ENCODE measurements around the gene GID8. TPM values are rescaled to one million over a fixed set of nuclear protein-coding genes. Genes with fewer than 3 reads are reported as not detected.
A peak's percentile ranks its signal among the peaks of the same experiment; 100 is the strongest.

GID8 gene
- total and polyA plus RNA-seq, 2 of the 13 experiments (the other 11 are each of a cell fraction or from before 2014, with no cell fraction given) = 39.6 to 59.8 TPM

GRCh38 chr20:62894261-62894660 lies 43.7 kb upstream of the GID8 start (continued):
- TF ChIP-seq, protein P1, sequence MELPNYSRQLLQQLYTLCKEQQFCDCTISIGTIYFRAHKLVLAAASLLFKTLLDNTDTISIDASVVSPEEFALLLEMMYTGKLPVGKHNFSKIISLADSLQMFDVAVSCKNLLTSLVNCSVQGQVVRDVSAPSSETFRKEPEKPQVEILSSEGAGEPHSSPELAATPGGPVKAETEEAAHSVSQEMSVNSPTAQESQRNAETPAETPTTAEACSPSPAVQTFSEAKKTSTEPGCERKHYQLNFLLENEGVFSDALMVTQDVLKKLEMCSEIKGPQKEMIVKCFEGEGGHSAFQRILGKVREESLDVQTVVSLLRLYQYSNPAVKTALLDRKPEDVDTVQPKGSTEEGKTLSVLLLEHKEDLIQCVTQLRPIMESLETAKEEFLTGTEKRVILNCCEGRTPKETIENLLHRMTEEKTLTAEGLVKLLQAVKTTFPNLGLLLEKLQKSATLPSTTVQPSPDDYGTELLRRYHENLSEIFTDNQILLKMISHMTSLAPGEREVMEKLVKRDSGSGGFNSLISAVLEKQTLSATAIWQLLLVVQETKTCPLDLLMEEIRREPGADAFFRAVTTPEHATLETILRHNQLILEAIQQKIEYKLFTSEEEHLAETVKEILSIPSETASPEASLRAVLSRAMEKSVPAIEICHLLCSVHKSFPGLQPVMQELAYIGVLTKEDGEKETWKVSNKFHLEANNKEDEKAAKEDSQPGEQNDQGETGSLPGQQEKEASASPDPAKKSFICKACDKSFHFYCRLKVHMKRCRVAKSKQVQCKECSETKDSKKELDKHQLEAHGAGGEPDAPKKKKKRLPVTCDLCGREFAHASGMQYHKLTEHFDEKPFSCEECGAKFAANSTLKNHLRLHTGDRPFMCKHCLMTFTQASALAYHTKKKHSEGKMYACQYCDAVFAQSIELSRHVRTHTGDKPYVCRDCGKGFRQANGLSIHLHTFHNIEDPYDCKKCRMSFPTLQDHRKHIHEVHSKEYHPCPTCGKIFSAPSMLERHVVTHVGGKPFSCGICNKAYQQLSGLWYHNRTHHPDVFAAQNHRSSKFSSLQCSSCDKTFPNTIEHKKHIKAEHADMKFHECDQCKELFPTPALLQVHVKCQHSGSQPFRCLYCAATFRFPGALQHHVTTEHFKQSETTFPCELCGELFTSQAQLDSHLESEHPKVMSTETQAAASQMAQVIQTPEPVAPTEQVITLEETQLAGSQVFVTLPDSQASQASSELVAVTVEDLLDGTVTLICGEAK (IDR thresholded peaks at IDR 0.05) = no peak
- TF ChIP-seq, protein P1 (CRISPR knock-in tag; IDR thresholded peaks at IDR 0.05) = 0 out of 2 replicates have a peak, but pooled peaks have one; percentile 10
- TF ChIP-seq RARG (CRISPR knock-in tag; IDR thresholded peaks at IDR 0.05; ENCODE audit: low read depth) (no peak), ZNF768 (CRISPR knock-in tag; IDR thresholded peaks at IDR 0.05) (no peak), ADNP (CRISPR knock-in tag; IDR thresholded peaks at IDR 0.05) (no peak), ZNF354B (CRISPR knock-in tag; IDR thresholded peaks at IDR 0.05) (no peak), ZNF776 (CRISPR knock-in tag; IDR thresholded peaks at IDR 0.05) (no peak), MTF2 (CRISPR knock-in tag; IDR thresholded peaks at IDR 0.05; ENCODE audit: borderline replicate concordance) (no peak), MEIS1 (CRISPR knock-in tag; IDR thresholded peaks at IDR 0.05; ENCODE audit: borderline replicate concordance) (no peak), EEA1 (CRISPR knock-in tag; IDR thresholded peaks at IDR 0.05; ENCODE audit: borderline replicate concordance) (no peak), TBX3 (IDR thresholded peaks at IDR 0.05; ENCODE audit: borderline replicate concordance) (no peak), HOXA7 (CRISPR knock-in tag; IDR thresholded peaks at IDR 0.05) (0 out of 2 replicates have a peak, but pooled peaks have one; percentile 21), JUNB (CRISPR knock-in tag; IDR thresholded peaks at IDR 0.05; ENCODE audit: borderline replicate concordance) (no peak), FOXC1 (CRISPR knock-in tag; IDR thresholded peaks at IDR 0.05; ENCODE audit: borderline replicate concordance) (no peak), ZBTB38 (CRISPR knock-in tag; IDR thresholded peaks at IDR 0.05) (no peak), KDM2A (CRISPR knock-in tag; IDR thresholded peaks at IDR 0.05; ENCODE audit: borderline replicate concordance, low read depth) (no peak), GLI4 (CRISPR knock-in tag; IDR thresholded peaks at IDR 0.05; ENCODE audit: borderline replicate concordance) (no peak), ZNF678 (CRISPR knock-in tag; IDR thresholded peaks at IDR 0.05) (no peak)
- TF ChIP-seq, protein P2, sequence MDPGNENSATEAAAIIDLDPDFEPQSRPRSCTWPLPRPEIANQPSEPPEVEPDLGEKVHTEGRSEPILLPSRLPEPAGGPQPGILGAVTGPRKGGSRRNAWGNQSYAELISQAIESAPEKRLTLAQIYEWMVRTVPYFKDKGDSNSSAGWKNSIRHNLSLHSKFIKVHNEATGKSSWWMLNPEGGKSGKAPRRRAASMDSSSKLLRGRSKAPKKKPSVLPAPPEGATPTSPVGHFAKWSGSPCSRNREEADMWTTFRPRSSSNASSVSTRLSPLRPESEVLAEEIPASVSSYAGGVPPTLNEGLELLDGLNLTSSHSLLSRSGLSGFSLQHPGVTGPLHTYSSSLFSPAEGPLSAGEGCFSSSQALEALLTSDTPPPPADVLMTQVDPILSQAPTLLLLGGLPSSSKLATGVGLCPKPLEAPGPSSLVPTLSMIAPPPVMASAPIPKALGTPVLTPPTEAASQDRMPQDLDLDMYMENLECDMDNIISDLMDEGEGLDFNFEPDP (CRISPR knock-in tag; conservative IDR thresholded peaks at IDR 0.05) = no peak
- TF ChIP-seq, protein P3, sequence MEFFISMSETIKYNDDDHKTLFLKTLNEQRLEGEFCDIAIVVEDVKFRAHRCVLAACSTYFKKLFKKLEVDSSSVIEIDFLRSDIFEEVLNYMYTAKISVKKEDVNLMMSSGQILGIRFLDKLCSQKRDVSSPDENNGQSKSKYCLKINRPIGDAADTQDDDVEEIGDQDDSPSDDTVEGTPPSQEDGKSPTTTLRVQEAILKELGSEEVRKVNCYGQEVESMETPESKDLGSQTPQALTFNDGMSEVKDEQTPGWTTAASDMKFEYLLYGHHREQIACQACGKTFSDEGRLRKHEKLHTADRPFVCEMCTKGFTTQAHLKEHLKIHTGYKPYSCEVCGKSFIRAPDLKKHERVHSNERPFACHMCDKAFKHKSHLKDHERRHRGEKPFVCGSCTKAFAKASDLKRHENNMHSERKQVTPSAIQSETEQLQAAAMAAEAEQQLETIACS (CRISPR knock-in tag; IDR thresholded peaks at IDR 0.05) = no peak
